ENCODE results near the gene ANKZF1. TPM values are rescaled to one million over a fixed set of nuclear protein-coding genes. Genes with fewer than 3 reads are reported as not detected.
"Not testable (repeated sequence)": the region's sequence is repeated elsewhere in the genome, so short reads cannot be mapped to it uniquely, and the experiment has no call there.

Gene ANKZF1
- polyA plus RNA-seq, 6 donors from 2014 or later, result 22.4 to 45.5 (median 25.4) TPM

DNA sequence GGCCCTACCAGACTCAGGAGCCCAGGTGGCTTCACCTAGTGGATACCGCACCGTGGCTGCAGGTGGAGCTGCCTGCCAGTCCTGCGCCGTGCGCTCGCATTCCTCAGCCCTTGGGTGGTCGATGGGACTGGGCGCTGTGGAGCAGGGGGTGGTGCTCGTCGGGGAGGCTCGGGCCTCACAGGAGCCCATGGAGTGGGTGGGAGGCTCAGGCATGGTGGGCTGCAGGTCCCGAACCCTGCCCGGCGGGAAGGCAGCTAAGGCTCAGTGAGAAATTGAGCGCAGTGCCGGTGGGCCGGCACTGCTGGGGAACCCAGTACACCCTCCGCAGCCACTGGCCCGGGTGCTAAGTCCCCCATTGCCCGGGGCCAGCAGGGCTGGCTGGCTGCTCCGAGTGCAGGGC lies 28.3 kb upstream of the ANKZF1 start:
- DNase-seq; H3K9me3 Mint-ChIP-seq; H3K4me3 Mint-ChIP-seq; H3K27ac Mint-ChIP-seq; ATAC-seq (ENCODE audit: low read depth in 2 of 2); H3K36me3 Mint-ChIP-seq: not testable (repeated sequence)
- peaks cover 5 to 19% (median 17%) of the 10 kb centered on the region in 3 donors for H3K27me3 Mint-ChIP-seq
- H3K4me1 Mint-ChIP-seq, result peaks cover 4 to 13% (median 4%) of the 10 kb centered on the region in 3 donors

DNA sequence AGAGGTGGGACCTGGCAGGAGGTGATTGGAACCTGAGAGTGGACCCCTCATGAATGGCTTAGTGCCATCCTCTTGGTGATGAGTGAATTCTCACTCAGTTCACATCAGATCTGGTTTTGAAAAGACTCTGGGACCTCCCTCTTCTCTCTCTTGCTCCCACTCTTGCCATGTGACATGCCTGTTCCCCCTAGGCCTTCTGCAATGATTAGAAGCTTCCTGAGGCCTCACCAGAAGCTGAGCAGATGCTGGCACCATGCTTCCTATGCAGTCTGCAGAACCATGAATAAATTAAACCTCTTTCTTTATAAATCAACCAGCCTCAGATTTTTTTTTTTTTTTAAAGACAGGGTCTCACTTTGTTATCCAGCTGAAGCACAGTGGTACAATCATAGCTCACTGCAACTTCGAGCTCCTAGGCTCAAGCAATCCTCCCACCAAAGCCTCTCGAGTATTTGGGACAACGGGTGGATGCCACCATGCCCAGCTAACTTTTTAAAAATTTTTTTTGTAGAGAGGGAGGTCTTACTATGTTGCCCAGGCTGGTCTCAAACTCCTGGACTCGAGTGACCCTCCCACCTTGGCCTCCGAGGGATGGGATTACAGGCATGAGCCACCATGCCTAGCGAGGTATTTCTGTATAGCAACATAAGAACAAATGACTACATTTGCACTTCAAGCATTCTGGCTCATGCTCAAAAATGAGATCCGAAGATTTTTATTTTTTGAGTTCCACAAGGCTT lies 25.0 kb upstream of the ANKZF1 start:
- no peaks in the 10 kb centered on the region for H3K9me3 Mint-ChIP-seq
- ATAC-seq (ENCODE audit: low read depth in 2 of 2) (no peak), DNase-seq (no peak)
- H3K36me3 Mint-ChIP-seq, result no peaks in the 10 kb centered on the region
- peaks cover 0 to 8% (median 4%) of the 10 kb centered on the region in 3 donors for H3K27me3 Mint-ChIP-seq
- peak overlapping the region in 2 of 8 donors; percentile 62 to 76 for H3K4me3 Mint-ChIP-seq
- H3K27ac Mint-ChIP-seq, result peak overlapping the region in 1 of 6 donors; percentile 24
- peaks cover 12 to 29% (median 21%) of the 10 kb centered on the region in 3 donors for H3K4me1 Mint-ChIP-seq

DNA sequence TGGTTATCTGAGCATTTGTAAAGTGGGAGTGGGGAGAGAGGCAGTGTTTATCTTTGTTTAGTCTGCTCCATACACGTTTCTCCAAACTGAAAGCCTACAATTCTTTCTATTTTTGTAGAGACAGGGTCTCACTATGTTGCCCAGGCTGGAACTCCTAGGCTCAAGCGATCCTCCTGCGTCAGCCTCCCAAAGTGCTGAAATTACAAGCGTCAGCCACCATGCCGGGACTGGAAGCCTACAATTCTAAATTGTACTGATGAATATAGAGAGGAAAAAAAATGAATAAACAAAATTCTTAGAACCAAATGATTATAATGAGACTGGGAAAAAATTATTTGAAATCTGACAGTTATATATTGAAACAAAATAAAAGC lies 24.5 kb upstream of the ANKZF1 start:
- ATAC-seq (ENCODE audit: low read depth in 2 of 2), result no peak
- Mint-ChIP-seq H3K36me3 (no peaks in the 10 kb centered on the region), H3K9me3 (no peaks in the 10 kb centered on the region), H3K27ac (peak overlapping the region in 3 of 6 donors; percentile 19 to 89 (median 70)), H3K4me3 (peak overlapping the region in 5 of 8 donors; percentile 20 to 76 (median 62)), H3K4me1 (peaks cover 12 to 29% (median 21%) of the 10 kb centered on the region in 3 donors), H3K27me3 (peaks cover 0 to 5% (median 0%) of the 10 kb centered on the region in 3 donors)
- no peak for DNase-seq

DNA sequence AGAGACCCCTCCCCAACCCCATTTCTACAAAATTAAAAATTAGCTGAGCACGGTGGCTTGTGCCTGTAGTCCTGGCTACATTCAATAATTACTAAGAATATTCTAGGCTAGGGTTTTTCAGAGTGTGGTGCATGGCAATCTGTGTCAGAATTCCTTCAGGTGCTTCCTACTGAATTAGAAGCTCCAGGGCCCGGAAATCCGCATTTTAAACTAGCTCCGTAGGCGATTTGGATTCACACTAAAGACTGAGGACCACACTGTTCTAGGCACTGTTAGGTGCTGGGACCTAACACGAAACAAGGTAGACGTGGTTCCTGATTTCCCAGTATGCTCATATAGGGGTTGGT lies 23.7 kb upstream of the ANKZF1 start:
- Mint-ChIP-seq H3K4me3 (peak overlapping the region; percentile 76 to 96 (median 92)), H3K27me3 (no peaks in the 10 kb centered on the region), H3K27ac (peak overlapping the region; percentile 89 to 98 (median 96)), H3K36me3 (no peaks in the 10 kb centered on the region), H3K4me1 (peaks cover 12 to 29% (median 21%) of the 10 kb centered on the region in 3 donors), H3K9me3 (no peaks in the 10 kb centered on the region)
- ATAC-seq (ENCODE audit: low read depth in 2 of 2) (no peak), DNase-seq (no peak)

DNA sequence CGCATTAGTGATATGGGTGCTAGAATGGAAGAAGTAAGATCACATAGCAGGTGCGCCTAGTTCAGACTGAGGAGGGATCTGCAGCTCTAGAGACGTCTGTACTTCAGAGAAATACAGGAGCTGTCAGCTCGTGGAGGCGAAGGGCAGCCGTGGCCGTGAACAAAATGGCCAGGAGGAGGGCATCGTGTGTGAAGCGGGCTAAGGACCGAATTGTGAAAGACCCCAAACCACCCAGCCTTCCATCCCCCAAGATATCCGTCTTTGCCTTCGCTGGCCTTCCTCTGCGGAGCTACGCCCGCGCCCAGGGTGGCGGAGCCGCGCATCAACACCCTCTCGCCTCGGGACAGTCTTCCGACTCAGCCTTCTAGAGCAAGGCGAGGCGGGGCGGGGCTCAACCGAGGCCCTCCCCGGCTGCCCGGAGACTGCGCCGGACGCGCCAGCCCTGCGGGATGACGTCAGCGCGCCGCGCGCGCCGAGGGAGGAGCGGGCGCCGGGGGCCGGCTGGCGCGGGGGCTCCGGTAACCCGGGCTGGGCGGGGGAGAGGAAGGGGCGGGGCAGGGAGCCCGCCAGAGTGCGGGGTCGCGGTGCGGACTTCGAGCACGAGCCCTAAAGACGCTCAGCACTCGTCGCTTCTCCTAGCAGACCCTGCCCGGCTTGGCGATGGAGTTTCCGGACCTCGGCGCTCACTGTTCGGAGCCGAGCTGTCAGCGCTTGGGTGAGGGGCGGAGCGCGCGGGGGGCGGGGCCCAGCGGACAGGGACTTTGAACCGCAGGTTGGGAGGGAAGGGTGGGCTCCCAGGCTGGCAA lies 23.1 kb upstream of the ANKZF1 start, which contains the start of gene ZFAND2B:
ZFAND2B (plus strand) TSS at position 455 of the 806 bp plus-strand sequence; CDS start at position 661, 206 bp downstream.
- H3K27me3 Mint-ChIP-seq, result no peaks in the 10 kb centered on the region
- H3K36me3 Mint-ChIP-seq, result no peaks in the 10 kb centered on the region
- H3K9me3 Mint-ChIP-seq, result no peaks in the 10 kb centered on the region
- peak within 1 kb of the TSS; percentile 76 to 96 (median 92) for H3K4me3 Mint-ChIP-seq
- peaks cover 12 to 34% (median 21%) of the 10 kb centered on the region in 3 donors for H3K4me1 Mint-ChIP-seq
- ATAC-seq (ENCODE audit: low read depth in 2 of 2) (peak; percentile 91 to 95), DNase-seq (peak; percentile 98)
- H3K27ac Mint-ChIP-seq, result peak within 1 kb of the TSS; percentile 89 to 98 (median 96)

DNA sequence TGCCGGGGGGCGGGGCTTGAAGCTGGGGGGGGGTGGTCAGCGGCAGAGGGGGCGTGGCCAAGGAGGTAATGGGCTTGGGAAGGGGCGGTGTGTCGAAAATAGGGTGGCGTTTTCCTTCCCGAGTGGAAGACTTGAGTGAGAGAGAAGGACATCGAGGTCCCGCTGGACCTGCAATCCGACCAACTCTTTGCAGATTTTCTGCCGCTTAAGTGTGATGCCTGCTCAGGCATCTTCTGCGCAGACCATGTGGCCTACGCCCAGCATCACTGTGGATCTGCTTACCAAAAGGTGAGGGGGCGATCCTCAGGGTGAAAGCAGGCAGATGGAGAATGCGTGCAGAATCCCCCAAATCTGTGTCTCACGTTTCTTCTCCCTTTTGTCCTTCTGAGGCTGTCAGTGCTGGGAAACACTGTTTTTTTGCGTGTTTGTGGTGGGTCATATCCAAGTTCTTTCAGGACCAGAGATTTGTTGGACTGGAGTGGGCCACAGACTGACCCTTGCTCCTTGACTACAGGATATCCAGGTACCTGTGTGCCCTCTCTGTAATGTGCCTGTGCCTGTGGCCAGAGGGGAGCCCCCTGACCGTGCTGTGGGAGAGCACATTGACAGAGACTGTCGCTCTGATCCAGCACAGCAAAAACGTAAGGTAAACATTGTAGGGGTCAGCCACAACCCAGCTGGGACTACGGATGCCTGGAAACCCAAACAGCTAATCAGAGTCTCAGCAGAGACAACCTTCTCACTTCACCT lies 22.3 kb upstream of the ANKZF1 start:
- no peak for DNase-seq
- Mint-ChIP-seq H3K4me3 (peak overlapping the region; percentile 76 to 96 (median 92)), H3K27me3 (no peaks in the 10 kb centered on the region), H3K9me3 (no peaks in the 10 kb centered on the region), H3K27ac (peak overlapping the region in 5 of 6 donors; percentile 26 to 97 (median 88)), H3K36me3 (no peaks in the 10 kb centered on the region), H3K4me1 (peaks cover 12 to 42% (median 21%) of the 10 kb centered on the region in 3 donors)
- no peak for ATAC-seq (ENCODE audit: low read depth in 2 of 2)

DNA sequence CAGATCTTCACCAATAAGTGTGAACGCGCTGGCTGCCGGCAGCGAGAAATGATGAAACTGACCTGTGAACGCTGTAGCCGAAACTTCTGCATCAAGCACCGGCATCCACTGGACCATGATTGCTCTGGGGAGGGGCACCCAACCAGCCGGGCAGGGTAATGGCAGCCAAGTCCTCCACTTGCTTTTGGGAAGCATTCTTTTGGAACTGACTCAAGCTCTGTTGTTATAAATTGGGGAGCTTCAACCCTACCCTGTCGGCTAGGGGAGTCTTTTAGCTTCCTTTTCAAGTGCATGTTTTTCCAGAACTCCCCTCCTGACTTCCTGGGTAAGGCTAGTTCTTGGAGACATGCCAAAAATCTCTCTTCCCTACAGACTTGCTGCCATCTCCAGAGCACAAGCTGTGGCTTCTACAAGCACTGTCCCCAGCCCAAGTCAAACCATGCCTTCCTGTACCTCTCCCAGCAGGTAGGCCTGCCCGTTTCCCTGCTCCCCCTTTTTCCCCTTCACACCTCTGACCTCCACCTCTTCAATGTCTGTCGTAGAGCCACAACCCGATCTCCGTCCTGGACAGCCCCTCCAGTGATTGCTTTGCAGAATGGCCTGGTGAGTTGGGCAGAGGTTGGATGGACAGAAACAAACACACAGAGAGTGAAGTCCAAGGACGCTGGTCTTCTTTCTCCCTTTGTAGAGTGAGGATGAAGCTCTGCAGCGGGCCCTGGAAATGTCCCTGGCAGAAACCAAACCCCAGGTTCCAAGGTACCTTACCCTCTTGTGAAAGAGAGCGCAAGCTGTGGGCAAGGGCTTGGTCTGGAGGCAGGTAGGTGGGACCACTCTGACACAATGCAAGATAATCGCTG lies 21.5 kb upstream of the ANKZF1 start:
- no peaks in the 10 kb centered on the region for H3K9me3 Mint-ChIP-seq
- peak overlapping the region in 7 of 8 donors; percentile 16 to 96 (median 92) for H3K4me3 Mint-ChIP-seq
- no peaks in the 10 kb centered on the region for H3K36me3 Mint-ChIP-seq
- no peaks in the 10 kb centered on the region for H3K27me3 Mint-ChIP-seq
- peak overlapping the region in 5 of 6 donors; percentile 26 to 97 (median 51) for H3K27ac Mint-ChIP-seq
- H3K4me1 Mint-ChIP-seq, result peaks cover 12 to 43% (median 21%) of the 10 kb centered on the region in 3 donors
- ATAC-seq (ENCODE audit: low read depth in 2 of 2) (no peak), DNase-seq (no peak)

DNA sequence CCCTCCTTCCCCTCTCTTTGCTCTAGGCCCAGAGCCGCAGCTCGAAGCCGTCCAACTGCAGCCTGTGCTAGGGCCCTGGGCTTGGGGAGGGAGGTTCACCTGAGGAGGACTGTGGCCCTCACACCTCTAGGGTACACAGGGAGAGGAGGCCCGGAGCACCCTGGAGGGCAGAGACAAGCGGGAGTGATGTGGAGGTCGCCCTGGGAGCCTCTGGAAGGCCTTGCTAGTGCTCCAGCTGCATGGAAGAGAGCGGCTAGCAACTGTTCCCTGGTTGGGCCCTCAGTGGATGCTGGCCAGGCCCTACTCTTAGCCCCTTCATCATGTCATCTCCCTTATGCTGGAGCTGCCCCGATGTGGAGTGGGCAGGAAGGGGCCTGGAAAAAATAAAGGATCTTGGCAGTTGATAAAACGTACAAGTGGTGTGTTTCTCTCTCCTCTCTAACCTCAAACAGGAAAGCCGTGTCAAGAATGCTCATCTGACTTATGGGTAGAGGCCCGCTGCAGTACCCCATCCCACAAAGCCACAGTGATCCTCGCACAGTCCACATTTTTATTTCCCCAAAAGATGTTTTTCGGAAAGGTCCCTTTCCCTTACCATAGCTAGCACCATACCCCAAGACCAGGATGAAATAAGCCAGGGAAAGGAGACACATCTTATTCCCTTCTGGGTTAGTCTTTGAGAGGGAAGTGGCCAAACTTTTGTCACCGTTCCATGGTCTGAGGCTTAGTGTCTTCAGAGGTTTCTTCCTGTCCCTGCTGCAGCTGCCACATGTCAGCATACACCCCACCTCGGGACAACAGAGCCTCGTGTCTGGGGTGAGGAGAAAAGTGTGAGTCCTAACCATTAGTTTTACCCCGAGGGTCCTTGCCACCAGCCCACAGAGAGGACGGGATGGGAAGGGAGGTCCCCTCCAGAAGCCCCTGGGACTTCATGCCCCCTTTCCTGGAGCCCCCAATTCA lies 20.1 kb upstream of the ANKZF1 start:
- H3K4me3 Mint-ChIP-seq, result peak overlapping the region in 3 of 8 donors; percentile 39 to 93 (median 44)
- no peaks in the 10 kb centered on the region for H3K27me3 Mint-ChIP-seq
- peaks cover 16 to 43% (median 27%) of the 10 kb centered on the region in 3 donors for H3K4me1 Mint-ChIP-seq
- H3K27ac Mint-ChIP-seq, result peak overlapping the region in 4 of 6 donors; percentile 38 to 84 (median 46)
- DNase-seq (no peak), ATAC-seq (ENCODE audit: low read depth in 2 of 2) (no peak)
- peaks cover 0 to 7% of the 10 kb centered on the region in 2 donors for H3K36me3 Mint-ChIP-seq
- H3K9me3 Mint-ChIP-seq, result no peaks in the 10 kb centered on the region

DNA sequence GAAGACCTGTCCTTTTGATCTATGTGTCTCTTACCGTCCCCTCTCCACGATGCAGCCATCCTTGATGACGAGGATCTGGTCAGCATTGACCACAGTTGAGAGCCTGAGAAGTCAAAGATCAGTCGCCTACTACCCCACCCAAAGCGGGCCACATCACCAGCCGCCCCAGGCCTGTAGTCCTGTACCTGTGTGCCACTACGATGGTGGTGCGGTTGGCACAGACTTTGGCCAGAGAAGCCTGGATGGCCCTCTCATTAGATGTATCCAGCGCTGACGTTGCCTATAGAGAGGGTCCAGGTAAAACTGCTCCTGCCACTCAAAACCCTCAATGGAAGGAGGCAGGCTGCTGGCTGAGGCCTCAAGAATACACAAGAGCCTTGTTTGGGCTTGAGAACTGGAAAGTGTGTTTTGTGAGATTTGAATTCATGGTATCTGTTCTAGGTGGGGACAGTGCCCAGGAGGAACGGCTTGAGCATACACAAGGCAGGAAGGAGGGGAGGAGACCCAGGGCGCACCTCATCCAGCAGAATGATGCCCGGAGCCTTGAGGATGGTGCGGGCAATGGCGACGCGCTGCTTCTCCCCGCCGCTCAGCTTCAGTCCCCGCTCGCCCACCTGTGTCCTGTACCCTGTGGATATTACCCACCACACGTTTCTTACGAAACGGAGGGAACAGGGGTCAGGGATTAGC lies 19.3 kb upstream of the ANKZF1 start:
- peaks cover 16 to 42% (median 27%) of the 10 kb centered on the region in 3 donors for H3K4me1 Mint-ChIP-seq
- H3K4me3 Mint-ChIP-seq, result peak overlapping the region in 2 of 8 donors; percentile 9 to 39
- peaks cover 0 to 7% of the 10 kb centered on the region in 2 donors for H3K36me3 Mint-ChIP-seq
- no peaks in the 10 kb centered on the region for H3K27me3 Mint-ChIP-seq
- peak overlapping the region in 2 of 6 donors; percentile 63 to 84 for H3K27ac Mint-ChIP-seq
- no peak for DNase-seq
- H3K9me3 Mint-ChIP-seq, result no peaks in the 10 kb centered on the region
- no peak for ATAC-seq (ENCODE audit: low read depth in 2 of 2)

DNA sequence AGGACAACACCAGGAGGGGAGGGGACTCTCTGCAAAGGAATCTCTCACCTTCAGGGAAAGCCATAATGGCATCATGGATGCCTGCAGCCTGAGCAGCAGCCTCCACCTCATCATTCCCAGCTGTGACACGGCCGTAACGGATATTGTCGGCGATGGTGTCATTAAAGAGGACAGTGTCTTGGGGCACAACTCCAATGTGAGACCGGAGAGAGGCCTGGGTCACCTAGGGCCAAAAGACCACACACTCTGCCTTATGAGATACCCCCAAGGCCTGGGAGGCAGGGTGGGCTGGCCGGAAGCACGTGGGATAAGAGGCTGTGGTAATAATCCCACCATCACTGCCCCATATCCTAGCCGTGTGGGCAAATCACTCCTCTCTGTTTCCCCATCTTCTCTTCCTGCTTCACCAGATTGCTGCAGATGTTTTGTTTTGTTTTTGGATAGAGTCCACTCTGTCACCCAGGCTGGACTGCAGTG lies 18.7 kb upstream of the ANKZF1 start:
- Mint-ChIP-seq H3K4me3 (peak overlapping the region in 1 of 8 donors; percentile 84), H3K36me3 (peaks cover 0 to 7% of the 10 kb centered on the region in 2 donors), H3K9me3 (no peaks in the 10 kb centered on the region), H3K27ac (peak overlapping the region in 4 of 6 donors; percentile 24 to 95 (median 76)), H3K4me1 (peaks cover 16 to 37% (median 27%) of the 10 kb centered on the region in 3 donors), H3K27me3 (no peaks in the 10 kb centered on the region)
- no peak for ATAC-seq (ENCODE audit: low read depth in 2 of 2)
- no peak for DNase-seq

DNA sequence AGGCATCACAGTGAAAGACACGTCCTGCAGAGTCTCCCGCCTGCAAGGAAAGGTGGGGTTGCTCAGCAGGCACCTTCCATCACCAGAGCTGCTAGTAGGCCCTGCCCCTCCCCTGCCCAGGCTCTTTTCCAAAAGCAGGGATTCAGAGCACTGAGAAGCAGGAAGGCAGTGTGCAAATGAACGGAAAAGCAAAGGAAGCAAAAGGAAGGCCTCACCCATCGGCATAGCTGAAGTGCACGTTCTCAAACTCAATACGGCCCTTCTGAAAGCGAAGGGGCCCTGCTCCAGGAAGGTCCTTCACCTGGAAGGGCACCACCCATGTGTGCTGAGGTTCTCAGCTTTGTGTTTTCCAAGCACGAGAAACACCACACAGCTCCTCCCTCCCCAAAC lies 16.6 kb upstream of the ANKZF1 start:
- no peak overlapping the region for H3K27ac Mint-ChIP-seq
- H3K4me3 Mint-ChIP-seq, result peak overlapping the region in 1 of 8 donors; percentile 44
- ATAC-seq (ENCODE audit: low read depth in 2 of 2) (no peak), DNase-seq (no peak)
- H3K4me1 Mint-ChIP-seq, result peaks cover 13 to 33% (median 29%) of the 10 kb centered on the region in 3 donors
- H3K9me3 Mint-ChIP-seq, result no peaks in the 10 kb centered on the region
- peaks cover 0 to 7% of the 10 kb centered on the region in 2 donors for H3K36me3 Mint-ChIP-seq
- no peaks in the 10 kb centered on the region for H3K27me3 Mint-ChIP-seq
